SK-N-SH (cell line): ENCODE results near the gene CRB1.

Experiments used
- CTCF ChIP-seq: fragments of 200-600 bp; sonication (generic); IDR thresholded peaks from 2 replicates; pipeline ENCODE4 v1.6.1; 2017; ENCODE audit warnings: antibody characterized with exemption, mild to moderate bottlenecking, moderate library complexity
- ELF1 ChIP-seq: IDR thresholded peaks from 2 replicates; pipeline ENCODE4 v1.4.0; 2012
- FOSL2 ChIP-seq: IDR thresholded peaks from 2 replicates; pipeline ENCODE4 v1.4.0; 2012; ENCODE audit warnings: low read depth, mild to moderate bottlenecking, moderate library complexity, borderline replicate concordance
- GABPA ChIP-seq: IDR thresholded peaks from 2 replicates; pipeline ENCODE4 v1.4.0; 2012; ENCODE audit warnings: low read depth, mild to moderate bottlenecking
- MAX ChIP-seq: IDR thresholded peaks from 2 replicates; pipeline ENCODE4 v1.4.0; 2012; ENCODE audit warnings: low read depth
- POLR2AphosphoS5 ChIP-seq: IDR thresholded peaks from 2 replicates; pipeline ENCODE4 v1.6.1; 2012; ENCODE audit warnings: low read depth, low read length
- REST ChIP-seq: IDR thresholded peaks from 2 replicates; pipeline ENCODE4 v1.6.1; 2012; ENCODE audit warnings: mild to moderate bottlenecking, low read depth, low read length, moderate library complexity
- SIN3A ChIP-seq: IDR thresholded peaks from 2 replicates; pipeline ENCODE4 v1.6.1; 2012; ENCODE audit warnings: low read depth, mild to moderate bottlenecking, low read length, moderate library complexity, borderline replicate concordance
- TAF1 ChIP-seq: IDR thresholded peaks from 2 replicates; pipeline ENCODE4 v1.6.1; 2012; ENCODE audit warnings: low read depth, mild to moderate bottlenecking, low read length, moderate library complexity, borderline replicate concordance

DNA sequence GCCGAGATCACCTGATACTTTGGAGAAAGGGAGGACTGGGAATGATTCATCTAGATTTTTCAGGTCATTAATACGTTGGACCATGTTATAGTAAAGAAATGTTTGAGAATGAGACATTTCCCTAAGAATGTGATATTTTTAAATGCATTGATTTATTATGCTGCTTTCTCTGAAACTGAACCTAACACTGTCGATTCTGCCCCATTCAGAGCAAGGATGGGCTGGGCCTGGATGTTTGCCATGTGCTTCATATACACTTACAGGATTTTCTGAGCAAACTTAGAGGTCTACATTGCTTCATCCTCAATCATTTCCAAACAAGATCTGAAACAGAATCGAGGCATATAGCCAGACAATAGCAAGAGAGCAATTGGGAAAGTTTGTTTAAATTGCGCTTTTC is 183.3 kb downstream of the CRB1 start:
- TF ChIP-seq MAX = no peak
- TF ChIP-seq TAF1 = no peak
- no peak for TF ChIP-seq FOSL2
- TF ChIP-seq SIN3A = no peak
- no peak for TF ChIP-seq ELF1
- no peak for TF ChIP-seq REST
- TF ChIP-seq GABPA = no peak
- TF ChIP-seq CTCF = no peak
- TF ChIP-seq POLR2AphosphoS5 = no peak
